Measurements from ENCODE around the gene BAK1.
"Not testable (repeated sequence)": the region's sequence is repeated elsewhere in the genome, so short reads cannot be mapped to it uniquely, and the experiment has no call there.

The BAK1 gene

DNA sequence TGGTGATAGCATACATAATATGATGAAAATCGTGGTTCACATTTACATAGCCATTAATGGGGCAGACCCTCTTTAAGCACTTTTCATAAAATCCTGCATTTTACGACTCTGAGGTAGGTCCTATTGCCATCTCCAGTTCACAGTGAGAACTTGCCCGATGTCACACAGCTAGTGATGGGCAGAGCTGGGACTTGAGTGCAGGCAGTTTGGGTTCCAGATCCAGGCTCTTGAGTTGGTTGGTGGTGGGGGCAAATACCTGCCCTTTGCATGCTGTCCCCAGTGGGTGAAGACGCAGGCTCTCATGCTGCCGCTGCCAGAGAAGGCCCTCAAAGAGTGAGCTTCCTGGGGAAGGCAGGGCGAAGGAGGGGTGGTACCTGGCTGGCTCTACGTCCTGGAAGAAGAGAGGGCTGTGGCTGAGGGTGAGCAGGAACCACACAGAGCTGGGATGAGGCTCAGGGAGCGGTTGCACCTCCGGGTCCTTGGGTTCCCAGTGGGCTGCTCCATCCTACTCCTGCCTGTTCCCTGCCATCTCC lies 6.1 kb upstream of the BAK1 start:
- no peak for DNase-seq (ENCODE audit: low read depth)

DNA sequence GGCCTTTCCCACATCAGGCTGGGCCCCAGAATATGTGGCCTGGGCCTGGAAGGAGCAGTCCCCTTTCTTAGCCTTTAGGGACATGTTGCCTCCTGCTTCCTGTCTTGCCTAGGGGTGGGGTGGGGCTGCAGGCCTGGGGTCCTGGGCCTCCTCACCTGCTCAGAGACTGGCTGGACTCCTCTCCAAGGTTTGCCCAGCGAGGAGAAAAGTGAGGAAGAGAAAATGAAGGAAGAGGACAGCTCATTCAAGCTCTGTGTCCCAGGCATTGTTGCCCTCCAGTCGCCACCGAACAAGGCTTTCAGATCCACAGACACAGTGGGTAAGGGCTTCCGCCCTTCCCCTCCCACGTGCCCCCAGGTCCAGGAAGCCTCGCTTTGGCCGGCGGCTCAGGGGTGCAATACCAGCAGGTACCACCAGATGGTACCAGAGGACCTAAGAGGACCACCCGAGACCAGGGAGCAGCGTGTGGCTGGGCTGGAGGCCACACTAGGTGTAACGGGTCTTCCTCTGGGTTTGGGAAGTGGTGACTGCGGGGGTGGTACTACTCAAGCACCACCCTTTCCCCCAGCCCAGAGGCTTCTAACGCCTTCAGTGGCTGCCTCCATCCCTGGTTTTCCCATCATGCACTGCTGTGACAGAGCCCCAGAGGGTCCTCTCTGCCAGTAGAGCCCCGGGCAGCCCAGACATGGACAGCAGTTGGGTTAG lies 5.5 kb upstream of the BAK1 start:
- DNase-seq (ENCODE audit: low read depth) = peak; percentile 86

DNA sequence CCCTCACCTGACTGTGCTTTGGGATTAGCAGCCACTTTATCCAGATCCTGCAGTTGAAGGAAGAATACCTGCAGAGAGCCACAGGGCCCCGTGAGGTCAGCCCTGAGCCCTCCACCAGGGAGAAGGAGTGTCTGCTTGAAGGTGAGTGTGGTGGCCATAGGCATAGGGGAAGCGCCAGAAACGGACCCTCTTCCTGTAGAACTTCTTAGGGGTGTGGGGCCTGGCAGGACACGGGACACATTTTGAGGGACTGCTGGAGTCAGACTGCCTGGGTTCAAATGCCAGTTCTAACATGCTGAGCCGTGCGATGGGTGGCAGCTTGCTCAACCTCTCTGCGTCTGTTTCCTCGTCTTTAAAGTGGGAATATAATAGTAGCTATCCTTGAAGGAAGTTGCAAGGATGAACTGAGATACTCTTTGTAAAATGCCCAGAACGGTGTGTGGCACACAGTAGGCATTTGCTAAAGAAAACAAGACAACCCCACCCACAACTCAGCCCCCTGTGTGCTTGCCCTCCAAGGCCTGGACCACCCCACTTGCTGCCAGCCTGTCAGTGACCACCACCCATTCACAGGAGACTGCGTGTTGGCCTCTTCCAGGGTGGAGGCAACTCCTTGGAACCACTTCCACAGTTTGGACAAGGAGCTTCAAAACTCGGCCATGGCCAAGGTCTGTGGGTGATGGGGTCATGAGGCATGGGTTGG lies 4.8 kb upstream of the BAK1 start:
- DNase-seq (ENCODE audit: low read depth) = no peak

DNA sequence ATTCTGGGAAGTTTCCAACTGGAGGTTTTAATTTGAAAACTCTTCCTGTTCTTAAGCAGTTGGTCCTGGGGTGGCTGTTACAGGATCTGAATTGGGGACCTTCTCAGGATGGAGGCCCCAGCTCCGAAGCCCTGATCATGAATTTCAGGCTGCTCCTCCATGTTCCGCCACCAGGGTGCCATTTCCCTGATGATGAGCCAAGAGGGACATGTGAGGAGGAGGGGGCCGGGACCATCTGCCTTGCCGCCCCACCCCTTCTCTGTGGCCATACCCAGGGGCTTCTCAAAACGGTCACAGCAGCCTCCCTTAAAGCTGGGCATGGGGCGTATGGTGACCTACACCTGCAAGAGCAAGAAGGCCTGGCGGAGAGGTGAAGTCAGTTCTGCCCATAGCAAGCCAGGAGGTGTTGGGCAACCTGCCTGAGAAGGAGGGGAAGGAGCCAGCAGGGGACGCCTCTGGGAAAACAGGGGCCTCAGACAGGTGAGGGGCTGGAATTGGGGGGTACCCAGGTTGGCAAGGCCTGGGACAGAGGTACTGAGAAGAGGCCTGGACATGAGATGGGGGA lies 3.6 kb upstream of the BAK1 start:
- DNase-seq (ENCODE audit: low read depth) = peak; percentile 59

DNA sequence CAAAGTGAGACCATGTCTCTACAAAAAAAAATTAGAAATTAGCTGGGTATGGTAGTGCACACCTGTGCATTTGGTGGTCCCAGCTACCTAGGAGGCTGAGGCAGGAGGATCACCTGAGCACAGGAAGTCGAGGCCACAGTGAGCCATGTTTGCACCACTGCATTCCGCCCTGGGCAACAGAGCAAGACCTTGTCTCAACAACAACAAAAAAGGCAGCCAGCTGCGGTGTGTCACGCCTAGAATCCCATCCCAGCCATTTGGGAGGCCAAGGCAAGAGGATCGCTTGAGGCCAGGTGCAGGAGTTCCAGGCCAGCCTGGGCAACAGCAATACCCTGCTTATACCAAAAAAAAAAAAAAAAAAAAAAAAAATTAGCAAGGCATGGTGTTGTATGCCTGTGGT lies 1.1 kb upstream of the BAK1 start:
- DNase-seq (ENCODE audit: low read depth) = no peak

GRCh38 chr6:33578588-33579011 lies 1.5 kb downstream of the BAK1 start:
- no peak for DNase-seq (ENCODE audit: low read depth)

- DNase-seq (ENCODE audit: low read depth) = no peak
Measured at GRCh38 chr6:33578164-33578563, 1.9 kb downstream of the BAK1 start.

DNA sequence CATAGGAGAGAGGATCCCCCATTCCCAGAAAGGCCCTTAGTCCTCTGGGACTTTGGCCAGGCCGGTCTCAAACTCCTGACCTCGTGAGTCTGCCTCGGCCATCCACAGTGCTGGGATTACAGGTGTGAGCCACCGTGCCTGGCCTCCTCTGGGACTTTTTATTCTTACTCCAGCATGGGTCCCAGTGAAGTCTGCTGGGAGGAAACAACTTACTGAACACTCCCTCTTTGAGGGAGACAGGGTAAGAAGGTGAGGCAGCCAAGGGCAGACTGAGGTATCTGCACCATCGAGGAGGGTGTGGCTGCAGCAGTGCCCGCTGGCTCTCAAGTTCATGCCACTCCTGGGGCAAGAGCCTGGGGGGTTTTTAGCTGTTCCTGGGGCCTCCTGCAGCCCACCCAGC lies 2.4 kb downstream of the BAK1 start:
- DNase-seq (ENCODE audit: low read depth) = no peak

DNA sequence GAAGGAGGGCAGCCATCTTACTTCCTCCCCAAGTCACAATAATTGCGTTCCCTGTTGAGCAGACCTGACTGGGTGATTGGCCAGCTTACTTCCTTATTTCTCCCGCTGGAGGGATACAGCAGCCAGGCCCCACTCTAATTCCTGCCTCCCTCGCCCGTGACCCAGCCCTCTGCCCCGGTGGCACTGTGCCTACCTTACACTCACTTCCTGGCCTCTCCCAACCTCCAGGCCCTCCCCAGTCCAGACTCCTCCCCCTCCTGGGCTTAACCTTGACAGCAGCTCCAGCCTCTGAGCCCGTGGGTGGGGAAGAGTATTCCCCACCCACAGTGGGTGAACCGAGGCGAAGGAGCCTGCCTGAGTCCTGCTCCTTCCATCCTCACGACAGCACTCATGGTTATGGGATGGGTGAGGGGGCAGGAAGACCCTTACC lies 3.0 kb downstream of the BAK1 start:
- no peak for DNase-seq (ENCODE audit: low read depth)

DNA sequence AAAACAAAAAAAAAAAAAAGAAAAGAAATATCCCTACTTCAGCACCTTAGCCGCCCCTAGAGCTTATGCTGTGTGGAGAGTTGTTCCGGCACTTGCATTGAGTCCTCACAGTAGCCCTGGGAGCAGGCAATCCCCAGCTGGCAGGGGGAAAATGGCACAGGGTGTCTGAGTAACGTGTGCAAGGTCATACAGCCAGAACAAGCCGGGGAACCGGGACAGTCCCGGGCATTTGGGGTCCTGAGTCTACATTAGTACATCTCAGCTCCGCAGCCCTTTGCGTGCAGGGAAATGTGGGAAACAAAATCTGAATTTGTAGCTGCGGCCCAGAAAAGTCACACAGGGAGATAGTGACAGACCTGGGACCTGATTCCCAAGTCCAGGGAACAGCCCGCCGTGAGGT lies 3.4 kb downstream of the BAK1 start:
- DNase-seq (ENCODE audit: low read depth) = no peak

DNA sequence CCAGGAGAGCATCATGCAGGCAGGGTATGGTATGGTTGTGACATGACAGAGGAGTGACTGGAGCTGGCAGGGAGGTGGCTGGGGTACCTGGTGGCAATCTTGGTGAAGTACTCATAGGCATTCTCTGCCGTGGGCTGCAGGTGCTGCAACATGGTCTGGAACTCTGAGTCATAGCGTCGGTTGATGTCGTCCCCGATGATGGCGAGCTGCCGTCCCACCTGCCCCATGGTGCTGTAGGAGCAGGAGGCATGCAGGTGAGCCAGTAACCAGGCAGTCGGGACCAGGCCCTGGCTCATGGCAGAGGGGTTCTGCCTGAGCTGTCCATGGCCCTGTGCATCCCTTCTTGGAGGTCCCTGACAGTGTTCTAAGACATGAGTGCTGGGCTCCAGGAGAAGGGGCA lies 4.9 kb downstream of the BAK1 start:
- DNase-seq (ENCODE audit: low read depth) = no peak

DNA sequence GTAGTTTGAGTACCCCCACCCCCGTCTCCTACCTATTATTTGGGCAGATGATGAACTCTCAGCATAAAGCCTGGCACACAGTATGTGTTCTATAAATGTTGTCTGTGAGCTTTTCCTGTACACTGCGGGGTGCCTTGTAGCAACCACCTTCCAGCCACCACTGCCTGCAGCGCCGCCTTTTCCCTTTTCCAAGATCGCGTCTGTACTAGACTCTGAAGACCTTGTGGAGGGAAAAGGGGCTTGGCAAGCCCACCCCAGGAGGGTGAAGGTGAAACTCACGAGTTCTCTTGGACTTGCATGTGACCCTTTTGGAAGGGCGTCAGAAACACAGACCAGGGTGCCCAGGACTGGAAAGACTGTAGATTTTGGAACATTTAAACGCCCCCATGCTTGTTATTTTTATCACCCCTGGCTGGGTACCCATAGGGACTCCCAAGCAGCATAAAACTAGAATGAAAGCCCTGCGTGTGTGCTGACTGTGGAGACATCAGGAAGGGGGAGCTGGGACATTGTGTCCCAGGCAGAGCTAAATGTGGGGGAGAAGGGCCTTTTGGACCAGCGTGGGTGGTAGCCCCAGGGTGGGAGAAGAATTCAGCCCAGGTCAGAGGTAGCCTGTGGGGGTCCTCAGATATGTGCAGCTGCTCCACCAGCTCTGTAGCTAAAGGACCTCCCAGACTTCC lies 8.3 kb downstream of the BAK1 start:
- DNase-seq (ENCODE audit: low read depth) = no peak

GRCh38 chr6:33570806-33571636 lies 9.1 kb downstream of the BAK1 start:
- peak; percentile 85 for DNase-seq (ENCODE audit: low read depth)

DNA sequence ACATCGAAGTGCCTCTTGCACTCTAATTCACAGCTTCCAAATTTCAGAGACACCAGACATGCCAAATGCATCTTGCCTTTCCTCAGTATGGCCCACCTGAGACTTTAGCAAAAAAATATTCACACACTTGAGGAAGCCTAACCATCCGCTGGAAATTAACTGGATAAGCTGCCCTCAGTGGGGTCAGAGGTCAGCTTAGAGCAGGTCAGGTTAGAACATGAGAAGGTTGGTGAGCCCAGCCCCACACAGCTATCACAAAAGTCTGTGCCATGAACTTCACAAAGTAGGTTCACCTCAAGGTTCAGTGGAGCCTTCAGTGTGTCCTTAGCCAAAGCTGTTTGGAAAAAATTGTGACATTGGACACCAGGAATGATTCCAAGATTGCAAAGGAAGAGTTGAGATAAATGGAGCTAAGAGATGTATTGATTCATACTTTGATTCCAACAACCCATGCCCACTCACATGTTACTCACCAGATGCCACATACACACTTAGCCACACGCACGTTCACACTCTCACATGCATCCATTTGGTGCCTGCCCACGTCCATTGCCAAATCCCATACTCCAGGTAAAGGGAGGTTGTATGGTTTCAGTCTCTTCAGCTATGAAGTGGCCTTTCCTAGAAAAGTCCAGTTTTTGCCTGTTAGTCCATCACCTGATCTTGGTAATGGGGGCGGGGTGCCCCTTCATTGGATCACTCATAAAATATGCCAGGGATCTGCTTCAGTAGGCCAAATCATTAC lies 11.1 kb downstream of the BAK1 start:
- DNase-seq (ENCODE audit: low read depth) = no peak

- no peak for DNase-seq (ENCODE audit: low read depth)
Measured at GRCh38 chr6:33567836-33568235, 12.2 kb downstream of the BAK1 start.

GRCh38 chr6:33566182-33567084 lies 13.6 kb downstream of the BAK1 start:
- DNase-seq (ENCODE audit: low read depth) = peak; percentile 85

DNA sequence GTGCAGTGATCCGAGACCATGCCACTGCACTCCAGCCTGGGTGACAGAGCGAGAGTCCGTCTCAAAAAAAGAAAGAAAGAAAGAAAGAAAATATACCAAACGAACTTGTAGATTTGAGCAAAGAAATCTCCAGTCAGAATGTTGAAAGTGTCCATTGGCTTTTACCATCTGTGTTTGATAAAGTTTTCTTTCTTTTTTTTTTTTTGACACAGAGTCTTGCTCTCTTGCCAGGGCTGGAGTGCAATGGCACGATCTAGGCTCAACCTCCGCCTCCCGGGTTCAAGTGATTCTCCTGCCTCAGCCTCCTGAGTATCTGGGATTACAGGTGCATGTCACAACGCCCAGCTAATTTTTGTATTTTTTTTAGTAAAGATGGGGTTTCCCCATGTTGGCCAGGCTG lies 21.3 kb downstream of the BAK1 start:
- no peak for DNase-seq (ENCODE audit: low read depth)

- DNase-seq (ENCODE audit: low read depth) = no peak
Measured at GRCh38 chr6:33557376-33557775, 22.7 kb downstream of the BAK1 start.

DNA sequence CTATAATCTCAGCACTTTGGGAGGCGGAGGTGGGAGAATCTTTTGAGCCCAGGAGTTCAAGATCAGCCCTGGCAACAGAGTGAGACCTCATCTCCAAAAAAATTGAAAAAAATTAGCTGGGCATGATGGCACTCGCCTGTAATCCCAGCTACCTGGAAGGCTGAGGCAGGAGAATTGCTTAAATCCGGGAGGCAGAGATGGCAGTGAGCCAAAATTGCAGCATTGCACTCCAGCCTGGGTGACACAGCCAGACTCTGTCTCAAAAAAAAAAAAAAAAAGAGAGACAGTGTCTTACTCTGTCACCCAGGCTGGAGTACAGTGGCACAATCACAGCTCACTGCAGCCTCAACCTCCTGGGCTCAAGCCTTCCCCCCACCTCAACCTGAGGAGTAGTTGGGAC lies 27.2 kb downstream of the BAK1 start:
- DNase-seq (ENCODE audit: low read depth) = not testable (repeated sequence)

DNA sequence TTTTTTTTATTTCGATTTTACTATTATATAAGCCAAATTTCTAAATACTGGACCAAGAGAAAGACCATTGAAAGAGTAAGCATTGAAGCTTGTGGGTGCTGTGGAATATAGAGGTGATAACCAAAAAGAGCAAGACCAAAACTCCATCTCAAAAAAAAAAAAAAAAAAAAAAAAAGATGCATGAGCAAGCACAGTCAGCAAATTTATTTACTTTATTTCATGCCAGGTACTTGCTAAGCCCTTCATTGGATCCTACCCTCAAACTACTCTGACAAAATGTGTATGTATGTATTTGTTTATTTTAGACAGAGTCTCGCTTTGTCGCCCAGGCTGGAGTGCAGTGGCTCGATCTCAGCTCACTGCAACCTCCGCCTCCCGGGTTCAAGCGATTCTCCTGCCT lies 27.8 kb downstream of the BAK1 start:
- no peak for DNase-seq (ENCODE audit: low read depth)

All from ELR (cell line).